ENCODE measurements around the gene CSNK1A1. TPM values are rescaled to one million over a fixed set of nuclear protein-coding genes. Genes with fewer than 3 reads are reported as not detected.

Gene CSNK1A1
- total RNA-seq, 1 experiment from 2014 or later: 250 TPM

Other genes starting within 250 kb of the CSNK1A1 start
- gene GRPEL2, start 205.9 kb downstream of the CSNK1A1 start, total RNA-seq (2014; rRNA removed; shearing (Covaris generic)): 17.9 and 19.9 TPM in 2 replicates
- 19.5 and 20.8 TPM in 2 replicates for gene PCYOX1L, start 193.4 kb downstream of the CSNK1A1 start, total RNA-seq (2014; rRNA removed; shearing (Covaris generic))
- gene IL17B, start 172.1 kb downstream of the CSNK1A1 start, total RNA-seq (2014; rRNA removed; shearing (Covaris generic)): 0.31 TPM in 1 of 2 replicates, not detected in the other
- 0.81 and 0.90 TPM in 2 replicates for gene ARHGEF37, start 30.1 kb upstream of the CSNK1A1 start, total RNA-seq (2014; rRNA removed; shearing (Covaris generic))
- gene PPARGC1B, start 178.9 kb upstream of the CSNK1A1 start, total RNA-seq (2014; rRNA removed; shearing (Covaris generic)): 0.62 and 0.77 TPM in 2 replicates